Hematopoietic multipotent progenitor cell treated with erythropoietin and hydrocortisone succinate and interleukin-3 and kit ligand, for 6 days (in vitro differentiated cells): ENCODE data around the gene PRG2.

Experiments used
- DNase-seq: peaks from one replicate; pipeline ENCODE4 v3.0.0-alpha.2; 2015

Gene PRG2, protein sequence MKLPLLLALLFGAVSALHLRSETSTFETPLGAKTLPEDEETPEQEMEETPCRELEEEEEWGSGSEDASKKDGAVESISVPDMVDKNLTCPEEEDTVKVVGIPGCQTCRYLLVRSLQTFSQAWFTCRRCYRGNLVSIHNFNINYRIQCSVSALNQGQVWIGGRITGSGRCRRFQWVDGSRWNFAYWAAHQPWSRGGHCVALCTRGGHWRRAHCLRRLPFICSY

DNA sequence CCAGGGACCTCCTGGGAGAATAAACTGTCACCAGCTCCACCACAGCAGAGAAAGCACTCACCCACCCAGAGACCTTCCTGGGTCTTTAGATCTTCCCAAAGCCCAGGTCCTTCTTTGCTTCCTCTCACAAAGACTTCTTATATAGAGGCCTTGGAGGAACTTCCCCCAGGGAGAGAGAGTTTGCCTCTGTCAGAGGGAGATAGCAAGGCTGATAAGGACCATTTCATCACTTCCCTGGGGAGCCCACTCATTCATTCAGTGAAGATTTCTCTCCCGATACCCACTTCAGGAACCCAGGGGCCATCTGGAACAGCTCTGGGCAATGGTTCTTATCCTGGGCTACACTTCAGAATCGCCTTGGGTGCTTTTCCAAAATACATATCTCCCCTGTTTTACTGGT lies at the start of gene PRG2:
PRG2 (minus strand) TSS at position 116 of the 400 bp plus-strand sequence. CDS start 706 bp downstream, outside the sequence.
- peak; percentile 66 for DNase-seq

GRCh38 chr11:57439786-57440185 lies 49.3 kb upstream of the PRG2 start:
- DNase-seq, result no peak

DNA sequence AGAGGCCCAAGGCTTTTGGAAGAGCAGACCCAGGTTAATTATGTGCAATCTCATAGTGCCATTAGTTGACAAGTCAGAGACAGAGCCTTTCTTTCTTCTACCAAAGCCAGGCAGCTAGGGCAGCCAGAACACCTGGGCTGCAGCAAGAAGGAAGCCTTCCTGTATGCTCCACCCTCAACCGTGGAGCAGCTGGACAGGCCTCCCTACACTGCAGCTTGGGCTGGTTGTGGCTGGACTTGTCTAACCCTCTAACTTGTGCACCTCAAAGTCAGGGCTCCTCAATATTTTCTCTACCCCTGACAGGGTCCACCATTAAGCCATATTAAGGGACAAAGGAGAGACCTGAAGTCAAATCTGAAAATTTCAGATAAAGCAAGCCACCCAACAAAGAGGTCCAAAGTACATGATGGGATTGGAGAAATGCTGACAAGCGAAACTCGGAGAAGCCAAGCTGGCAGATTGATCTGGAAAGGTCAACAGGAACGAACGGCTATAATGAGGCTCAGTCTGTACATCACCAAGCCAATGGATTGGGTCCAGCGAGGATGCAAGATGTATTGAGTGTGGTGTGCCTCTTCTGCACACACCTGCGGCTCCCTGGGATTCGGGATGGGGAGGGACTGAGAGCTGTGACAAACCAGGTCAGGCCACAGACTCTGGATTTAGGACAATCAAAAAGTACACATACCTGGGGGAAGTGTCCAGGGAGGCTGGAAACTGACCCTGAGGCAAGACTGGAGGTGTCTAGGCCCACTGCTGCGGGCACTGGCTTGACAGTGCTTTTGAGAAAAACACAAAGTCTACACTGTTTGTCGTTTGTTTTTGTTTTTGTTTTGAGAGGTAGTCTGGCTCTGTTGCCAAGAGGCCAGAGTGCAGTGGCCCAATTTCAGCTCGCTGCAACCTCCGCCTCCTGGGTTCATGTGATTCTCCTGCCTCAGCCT lies 48.2 kb upstream of the PRG2 start:
- DNase-seq, result no peak

DNA sequence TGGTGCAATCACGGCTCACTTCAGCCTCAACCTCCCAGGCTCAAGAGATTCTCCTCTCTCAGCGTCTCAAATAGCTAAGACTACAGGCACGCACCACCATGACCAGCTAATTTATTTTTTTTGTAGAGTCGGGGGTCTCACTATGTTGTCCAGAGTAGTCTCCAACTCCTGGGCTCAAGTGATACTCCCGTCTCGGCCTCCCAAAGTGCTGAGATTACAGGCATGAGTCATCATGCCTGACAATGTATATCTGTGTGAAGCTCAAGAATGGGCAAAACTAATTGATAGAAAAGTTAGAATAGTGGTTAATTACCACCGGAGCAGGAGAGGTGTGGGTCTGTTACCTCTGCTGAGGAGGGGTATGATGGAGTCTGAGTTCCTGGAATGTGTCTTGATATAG lies 45.6 kb upstream of the PRG2 start:
- DNase-seq, result no peak

DNA sequence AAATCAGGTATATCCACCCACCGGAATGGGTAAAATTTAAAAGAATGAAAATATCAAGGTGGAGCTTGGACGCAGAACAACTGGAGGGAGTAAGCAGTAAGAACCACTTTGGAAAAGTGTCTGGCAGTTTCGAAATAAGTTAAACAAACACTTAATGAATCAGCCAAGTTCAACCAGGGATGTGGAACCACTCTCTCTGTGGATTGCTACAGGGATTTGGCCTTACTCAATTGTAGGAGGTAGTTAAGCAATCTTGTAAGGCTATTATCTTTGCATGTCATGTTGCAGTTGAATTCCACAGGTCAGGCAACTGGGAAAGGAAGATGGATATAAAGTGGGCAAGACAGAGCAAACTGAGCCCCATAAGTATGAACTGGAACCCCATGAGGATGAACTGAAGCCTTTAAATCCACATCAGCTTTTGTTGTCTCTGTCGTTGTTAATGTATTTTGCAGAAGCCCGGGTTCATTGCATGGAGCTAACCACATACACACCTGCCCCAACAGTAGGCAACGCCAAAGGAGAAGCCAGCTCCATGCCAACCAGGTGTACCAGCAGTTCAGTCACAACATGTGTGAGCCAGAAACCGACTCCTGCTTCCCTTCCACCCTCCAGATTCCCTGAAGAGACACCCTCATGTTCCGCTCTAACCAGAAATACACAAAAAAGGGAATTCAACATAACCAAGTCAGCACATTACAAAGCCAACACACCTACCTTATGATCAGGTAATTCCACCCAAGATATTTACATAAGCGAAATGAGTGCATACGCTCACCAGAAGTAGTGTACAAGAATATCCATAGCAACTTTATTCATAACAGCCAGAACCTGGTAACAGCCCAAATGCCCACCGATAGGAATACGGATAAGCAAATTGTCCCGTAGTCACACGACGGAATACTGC lies 44.4 kb upstream of the PRG2 start:
- no peak for DNase-seq

DNA sequence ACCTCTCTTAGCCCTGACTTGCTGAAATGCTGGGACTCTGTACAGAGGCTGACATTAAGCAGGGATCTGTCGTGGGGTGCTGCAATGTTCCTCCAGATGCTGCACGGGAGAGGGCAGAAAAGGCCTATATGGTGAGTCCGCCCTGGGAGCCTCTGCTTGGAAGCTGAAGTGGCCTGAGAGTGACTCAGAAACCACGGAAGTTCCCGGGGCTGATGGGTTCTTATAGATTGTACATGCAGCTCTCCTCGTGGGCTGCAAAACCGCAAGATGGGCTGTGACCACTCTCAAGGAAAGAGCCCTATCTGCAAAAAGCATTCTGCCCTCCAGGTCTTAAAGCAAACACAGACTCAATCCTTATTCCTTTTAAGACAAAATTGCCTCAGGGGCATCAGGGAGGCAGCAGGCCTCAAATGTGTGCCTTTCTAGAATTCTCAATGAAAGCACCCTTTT lies 42.3 kb upstream of the PRG2 start:
- DNase-seq, result peak; percentile 98

GRCh38 chr11:57432149-57432561 lies 41.7 kb upstream of the PRG2 start:
- DNase-seq, result no peak

- peak; percentile 68 for DNase-seq
Measured at GRCh38 chr11:57430952-57431351, 40.5 kb upstream of the PRG2 start.

- DNase-seq, result no peak
Measured at GRCh38 chr11:57429946-57430345, 39.5 kb upstream of the PRG2 start.

DNA sequence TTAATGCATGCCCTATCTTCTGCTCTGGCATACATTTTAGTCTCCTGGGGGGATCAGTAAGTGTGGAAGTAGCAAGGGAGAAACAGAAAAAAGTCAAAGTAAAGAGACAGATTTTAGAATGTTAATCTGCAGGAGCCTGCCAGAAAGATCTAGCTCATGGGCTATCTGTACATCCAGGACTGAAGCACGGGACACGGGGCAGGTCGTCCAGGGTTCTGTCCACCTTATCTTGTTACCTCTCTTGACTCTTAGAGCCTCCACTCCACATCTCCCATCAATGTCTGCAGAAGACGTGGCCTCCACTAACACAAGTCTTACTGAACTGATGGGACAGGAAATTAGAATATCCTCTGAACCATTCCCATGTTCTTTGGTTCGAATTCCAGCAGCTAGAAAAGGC lies 38.2 kb upstream of the PRG2 start:
- no peak for DNase-seq

- no peak for DNase-seq
Measured at GRCh38 chr11:57427727-57428082, 37.3 kb upstream of the PRG2 start.

- peak; percentile 94 for DNase-seq
Measured at GRCh38 chr11:57426929-57427726, 36.7 kb upstream of the PRG2 start, which contains the start of gene SLC43A3. TSS of gene SLC43A3 (minus strand) at chr11:57427121. CDS start at chr11:57426172, 949 bp downstream.

GRCh38 chr11:57426439-57426928 lies 36.0 kb upstream of the PRG2 start:
- DNase-seq, result peak; percentile 57

GRCh38 chr11:57425565-57426438 lies 35.4 kb upstream of the PRG2 start:
- DNase-seq, result peak; percentile 48

DNA sequence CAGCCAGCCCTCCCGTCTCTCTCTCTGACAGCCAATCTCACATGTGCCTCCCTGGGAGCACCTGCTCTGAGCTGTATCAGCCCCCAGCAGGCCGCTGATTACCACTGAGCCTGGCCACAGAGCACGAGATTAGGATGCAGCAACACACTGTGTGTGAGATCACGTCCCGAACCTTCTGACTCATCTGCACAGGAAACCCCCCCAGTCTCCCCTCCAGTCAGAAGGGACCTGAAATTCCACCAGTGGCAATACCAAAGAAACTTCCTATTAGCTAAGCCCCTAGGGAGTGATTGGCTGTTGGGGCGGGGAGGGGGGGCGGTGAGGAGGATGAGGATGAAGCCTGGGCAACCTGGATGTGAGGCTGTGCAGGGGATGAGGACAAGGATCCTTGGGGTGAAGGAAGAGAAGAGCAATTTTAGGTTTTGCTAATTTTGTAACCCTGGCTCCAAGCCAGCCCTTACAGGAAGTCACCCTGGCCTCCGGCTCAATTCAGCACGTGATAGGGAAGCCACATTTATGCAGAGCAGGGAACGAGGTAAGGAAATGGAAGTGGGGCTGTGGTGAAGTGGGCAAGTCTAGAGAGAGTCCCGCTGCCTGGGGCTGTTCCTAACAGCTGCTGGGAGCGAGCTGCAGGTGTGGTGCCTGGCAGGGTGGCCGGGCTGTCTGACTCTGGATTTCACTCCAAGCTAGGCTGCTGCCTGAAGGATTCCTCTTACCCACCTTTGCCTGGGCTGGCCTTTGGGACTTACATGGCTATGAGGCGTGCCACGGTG lies 34.5 kb upstream of the PRG2 start:
- peak; percentile 99 for DNase-seq

DNA sequence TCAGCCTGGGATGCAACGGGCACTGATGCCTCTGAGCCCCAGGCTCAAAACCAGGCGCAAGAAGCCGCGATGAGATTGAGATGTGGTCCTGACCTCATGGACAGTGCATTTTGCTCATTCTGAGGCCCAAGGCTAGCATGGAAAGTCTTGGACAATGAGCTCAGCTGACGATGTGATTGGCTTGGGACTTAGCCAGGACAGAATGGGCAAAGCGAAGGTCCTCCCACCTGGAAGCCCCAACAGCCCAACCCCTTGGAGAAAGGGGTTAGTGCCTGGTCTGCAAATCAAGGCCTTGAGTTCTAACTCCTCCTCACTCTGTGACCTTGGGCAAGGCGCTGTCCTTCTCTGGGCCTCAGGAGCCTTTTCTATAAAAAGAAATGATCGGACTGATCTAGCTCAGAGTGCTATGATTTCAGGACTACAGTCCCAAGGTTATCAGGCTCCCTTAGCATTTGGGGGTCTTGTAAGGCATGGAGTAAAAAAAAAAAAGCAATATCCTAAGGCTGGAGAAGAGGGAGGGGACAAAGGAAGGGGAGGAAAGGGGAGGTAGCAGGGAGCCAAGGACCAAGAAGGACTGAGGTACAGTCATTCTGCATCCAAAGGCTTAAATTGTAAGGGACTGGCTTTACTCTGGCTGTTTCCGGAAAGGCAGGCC lies 33.8 kb upstream of the PRG2 start:
- DNase-seq, result no peak

DNA sequence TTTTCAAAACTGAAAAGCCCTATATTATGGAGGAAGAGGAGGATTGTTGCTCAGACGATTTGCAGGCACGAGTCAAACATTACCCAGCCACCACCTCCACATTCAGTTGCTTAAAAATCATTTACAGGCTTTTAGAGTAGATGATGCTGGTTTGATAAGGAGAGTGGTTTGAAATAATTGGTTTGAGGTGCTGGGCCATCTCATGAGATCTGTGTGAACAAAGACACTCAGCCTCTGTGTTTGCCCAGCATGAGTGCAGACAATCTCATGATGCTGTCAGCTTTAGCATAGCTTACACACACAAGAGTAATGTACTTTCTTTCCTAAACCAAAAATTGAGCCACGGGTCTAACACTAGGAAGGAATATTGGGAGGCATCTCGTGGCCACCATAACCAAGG lies 32.2 kb upstream of the PRG2 start:
- DNase-seq, result no peak

DNA sequence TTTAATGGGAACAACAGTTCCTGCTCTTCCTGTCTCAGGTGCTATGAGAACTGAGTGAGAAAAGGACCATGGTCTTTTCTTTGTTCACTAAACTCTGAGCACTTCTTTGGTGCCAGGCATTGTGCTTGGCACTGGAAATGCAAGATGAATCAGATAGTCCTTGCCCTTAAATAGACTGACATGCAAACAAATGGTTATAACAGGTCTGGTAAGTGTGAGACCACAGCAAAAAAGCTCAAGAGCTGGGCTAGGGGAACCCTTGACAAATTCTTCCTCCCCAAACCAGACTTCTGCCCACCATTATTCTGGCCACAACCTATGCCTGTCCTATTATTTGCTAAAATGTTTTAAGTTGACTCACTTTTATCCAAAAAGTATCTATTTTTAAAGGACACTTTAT lies 31.4 kb upstream of the PRG2 start:
- no peak for DNase-seq

- no peak for DNase-seq
Measured at GRCh38 chr11:57421066-57421465, 30.6 kb upstream of the PRG2 start.

DNA sequence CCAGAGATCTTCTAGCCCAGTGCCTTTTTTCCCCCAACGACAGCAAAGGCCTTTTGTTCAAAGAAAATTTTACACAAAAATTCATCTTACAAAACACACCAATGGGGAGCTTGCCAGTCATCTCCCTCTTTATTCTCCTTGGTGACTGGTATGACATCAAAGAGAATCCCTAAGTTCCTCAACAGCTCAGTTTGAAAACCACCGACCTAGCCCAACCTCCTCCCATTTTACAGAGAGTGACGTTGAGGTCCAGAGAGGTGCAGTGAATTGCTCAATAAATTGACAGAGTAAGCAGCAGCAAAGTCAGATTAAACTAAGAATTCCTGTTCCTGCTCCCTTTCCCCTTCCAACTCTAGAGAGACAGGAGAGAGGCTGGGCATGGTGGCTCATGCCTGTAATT lies 28.7 kb upstream of the PRG2 start:
- DNase-seq, result no peak
